Measurements from ENCODE around the gene NTRK2.

DNA sequence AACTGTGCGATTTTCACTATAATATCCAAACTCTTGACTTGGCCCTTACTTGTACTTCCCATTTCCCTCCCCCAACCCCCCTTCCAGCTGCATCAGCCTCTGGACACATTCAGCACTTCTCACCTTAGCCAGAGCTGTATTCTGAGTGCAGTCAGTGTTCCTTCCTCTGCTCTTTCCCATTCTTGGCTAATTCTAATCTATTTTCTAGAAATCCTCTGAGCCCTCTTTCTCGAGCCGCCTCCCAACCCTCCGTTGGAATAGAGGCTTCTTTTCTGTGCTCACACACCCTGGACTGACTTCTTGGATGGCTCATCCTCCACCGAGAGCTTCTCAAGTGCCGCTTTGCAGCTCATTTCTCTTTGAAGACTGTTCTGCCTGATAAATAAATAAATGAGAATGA, 188.8 kb downstream of the NTRK2 start:
- TF ChIP-seq ZNF384 (IDR thresholded peaks at IDR 0.05) (no peak), SP1 (IDR thresholded peaks at IDR 0.05) (no peak), TARDBP (IDR thresholded peaks at IDR 0.05) (no peak), SUZ12 (IDR thresholded peaks at IDR 0.05) (no peak), FOXK2 (IDR thresholded peaks at IDR 0.05) (no peak)
- TF ChIP-seq, protein P1, sequence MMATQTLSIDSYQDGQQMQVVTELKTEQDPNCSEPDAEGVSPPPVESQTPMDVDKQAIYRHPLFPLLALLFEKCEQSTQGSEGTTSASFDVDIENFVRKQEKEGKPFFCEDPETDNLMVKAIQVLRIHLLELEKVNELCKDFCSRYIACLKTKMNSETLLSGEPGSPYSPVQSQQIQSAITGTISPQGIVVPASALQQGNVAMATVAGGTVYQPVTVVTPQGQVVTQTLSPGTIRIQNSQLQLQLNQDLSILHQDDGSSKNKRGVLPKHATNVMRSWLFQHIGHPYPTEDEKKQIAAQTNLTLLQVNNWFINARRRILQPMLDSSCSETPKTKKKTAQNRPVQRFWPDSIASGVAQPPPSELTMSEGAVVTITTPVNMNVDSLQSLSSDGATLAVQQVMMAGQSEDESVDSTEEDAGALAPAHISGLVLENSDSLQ (IDR thresholded peaks at IDR 0.05) = no peak

Measured in HEK293T (cell line).